HG03196 (cell line): ENCODE results near the gene UPK3A.
A peak's percentile ranks its signal among the peaks of the same experiment; 100 is the strongest.

ENCODE experiments used
- ATAC-seq: cut with Tn5 transposase; IDR thresholded peaks from one replicate; pipeline ENCODE4 v1.9.1; 2021; ENCODE audit not compliant: unreplicated experiment

The UPK3A gene

GRCh38 chr22:45308391-45308956, 23.7 kb downstream of the UPK3A start:
- no peak for ATAC-seq

DNA sequence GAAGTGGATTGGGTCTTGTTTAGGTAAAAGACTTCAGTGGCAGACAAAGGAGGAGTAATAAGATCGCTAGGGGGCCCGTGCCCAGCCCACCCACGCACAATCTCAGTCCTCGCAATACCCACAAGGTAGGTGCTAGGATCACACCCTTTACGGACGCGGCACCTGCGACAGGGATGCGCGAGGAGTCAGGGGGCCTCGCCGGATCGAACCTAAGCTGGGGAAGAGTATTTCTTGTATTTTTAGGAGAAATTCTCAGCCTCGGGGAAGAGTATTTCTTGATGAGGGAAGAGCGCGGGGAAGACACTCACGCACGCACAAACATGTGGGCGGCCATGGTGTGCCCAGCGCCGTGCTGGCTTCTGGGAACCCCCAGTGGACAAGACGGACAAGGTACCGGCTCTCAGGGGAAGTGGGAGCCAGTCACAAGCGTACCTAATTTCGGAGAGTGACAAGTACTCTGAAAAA, 24.2 kb downstream of the UPK3A start:
- ATAC-seq: no peak

GRCh38 chr22:45309422-45310227, 24.9 kb downstream of the UPK3A start, which contains the start of gene FAM118A:
Gene FAM118A (plus strand): TSS chr22:45309934. CDS start chr22:45322380, 12,446 bp downstream.
- ATAC-seq: peak; percentile 76

DNA sequence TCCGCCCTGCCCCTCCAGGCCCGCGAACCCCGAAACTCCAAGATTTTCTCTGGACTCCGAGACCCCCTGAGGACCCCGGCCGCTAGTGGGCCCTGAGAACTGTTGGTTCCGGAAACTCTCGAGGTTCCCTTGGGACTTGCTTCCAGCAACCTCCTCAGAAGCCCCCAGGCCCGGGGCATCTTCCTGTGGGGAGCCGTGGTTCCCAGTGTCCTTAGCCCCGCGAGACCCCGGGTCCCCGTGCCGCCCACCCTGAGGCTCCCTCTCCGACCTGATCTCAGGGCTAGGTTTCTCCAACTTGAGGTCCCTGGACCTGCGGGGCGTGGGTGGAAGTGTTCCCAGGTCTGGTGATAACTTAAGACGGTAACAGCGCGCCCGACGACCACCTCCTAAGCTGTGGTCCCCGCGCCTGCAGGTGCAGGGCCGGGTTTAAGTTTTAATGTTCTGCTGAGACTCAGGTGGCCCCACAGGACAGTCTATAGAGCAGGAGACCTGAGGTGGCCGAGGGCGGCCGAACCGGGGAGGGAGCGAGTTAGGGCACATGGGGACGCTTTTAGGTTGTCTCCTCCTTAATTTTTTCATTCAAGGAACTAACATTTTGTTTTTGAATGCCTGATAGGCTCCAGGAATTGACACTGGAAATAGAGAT, 25.7 kb downstream of the UPK3A start:
- ATAC-seq: no peak

DNA sequence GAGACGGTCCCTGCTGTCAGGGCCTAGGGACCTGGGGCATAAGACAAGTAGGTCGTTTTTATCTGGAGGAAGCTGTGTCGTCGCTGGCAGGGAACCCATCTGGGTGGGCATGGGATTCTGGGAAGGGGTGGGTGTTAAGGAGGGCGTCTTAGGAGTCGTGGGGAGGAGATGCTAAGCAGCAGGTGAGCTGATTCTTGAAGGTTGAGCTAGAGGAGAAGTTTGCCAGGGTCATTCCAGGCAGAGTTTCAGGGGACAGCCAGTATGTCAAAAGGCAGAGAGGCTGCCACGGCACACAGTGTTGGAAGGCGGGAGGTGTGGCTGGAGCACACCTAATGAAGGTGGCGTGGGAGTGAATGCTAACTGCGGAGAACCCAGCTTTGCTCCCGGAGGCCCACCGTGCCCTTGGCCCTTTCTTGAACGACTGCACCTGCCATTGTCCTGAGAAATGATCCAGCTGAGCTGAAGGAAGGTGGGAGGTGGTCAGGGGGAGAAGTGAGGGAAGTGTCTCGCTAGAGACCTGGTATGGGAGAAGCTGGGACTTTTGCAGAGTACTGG, 26.3 kb downstream of the UPK3A start:
- no peak for ATAC-seq

DNA sequence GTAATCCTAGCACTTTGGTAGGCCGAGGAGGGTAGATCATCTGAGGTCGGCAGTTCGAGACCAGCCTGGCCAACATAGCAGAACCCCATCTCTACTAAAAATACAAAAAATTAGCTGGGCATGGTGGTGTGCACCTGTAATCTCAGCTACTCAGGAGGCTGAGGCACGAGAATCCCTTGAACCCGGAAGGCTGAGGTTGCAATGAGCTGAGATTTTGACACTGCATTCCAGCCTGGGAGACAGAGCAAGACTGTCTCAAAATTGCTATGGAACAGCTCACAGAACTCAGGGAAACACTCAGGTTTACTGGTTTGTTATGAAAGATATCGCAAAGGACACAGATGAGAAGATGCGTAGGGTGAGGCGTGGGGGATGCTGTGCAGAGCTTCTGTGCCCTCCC, 27.7 kb downstream of the UPK3A start:
- no peak for ATAC-seq

GRCh38 chr22:45312856-45313255, 28.1 kb downstream of the UPK3A start:
- ATAC-seq: no peak

DNA sequence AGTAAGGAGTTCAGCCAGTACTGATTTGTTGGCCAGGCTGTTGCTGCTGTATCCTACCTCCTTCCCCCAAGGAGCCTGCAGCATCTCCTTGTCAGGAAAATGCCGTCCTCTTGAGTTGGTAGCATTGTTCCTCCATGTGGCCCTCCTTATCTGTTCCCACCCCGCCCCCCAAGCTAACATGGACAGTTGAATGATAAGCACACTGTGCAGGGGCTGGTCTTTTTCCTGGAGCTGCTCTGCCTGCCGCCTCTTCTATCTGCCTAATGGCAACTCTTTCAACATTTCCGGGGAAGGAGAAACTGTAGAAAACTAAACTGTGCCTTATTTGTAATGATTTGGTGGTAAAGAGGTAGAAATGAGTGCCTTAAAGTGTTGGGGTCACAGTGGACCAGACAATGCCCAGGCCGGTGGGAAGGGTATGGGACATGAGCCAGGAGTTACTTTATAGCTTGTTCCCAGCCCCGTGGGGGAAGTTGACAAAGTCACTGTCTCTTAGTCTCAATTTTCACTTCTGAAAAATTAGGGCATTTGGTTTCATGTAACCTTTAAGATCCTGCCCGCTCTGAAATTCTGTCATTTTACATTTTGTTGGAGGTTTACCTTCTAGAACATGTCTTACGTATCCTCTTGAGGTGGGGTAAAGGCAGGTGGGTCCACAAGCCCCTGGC, 29.4 kb downstream of the UPK3A start:
- no peak for ATAC-seq

- ATAC-seq: no peak
Observed at GRCh38 chr22:45314786-45315185, 30.0 kb downstream of the UPK3A start.

DNA sequence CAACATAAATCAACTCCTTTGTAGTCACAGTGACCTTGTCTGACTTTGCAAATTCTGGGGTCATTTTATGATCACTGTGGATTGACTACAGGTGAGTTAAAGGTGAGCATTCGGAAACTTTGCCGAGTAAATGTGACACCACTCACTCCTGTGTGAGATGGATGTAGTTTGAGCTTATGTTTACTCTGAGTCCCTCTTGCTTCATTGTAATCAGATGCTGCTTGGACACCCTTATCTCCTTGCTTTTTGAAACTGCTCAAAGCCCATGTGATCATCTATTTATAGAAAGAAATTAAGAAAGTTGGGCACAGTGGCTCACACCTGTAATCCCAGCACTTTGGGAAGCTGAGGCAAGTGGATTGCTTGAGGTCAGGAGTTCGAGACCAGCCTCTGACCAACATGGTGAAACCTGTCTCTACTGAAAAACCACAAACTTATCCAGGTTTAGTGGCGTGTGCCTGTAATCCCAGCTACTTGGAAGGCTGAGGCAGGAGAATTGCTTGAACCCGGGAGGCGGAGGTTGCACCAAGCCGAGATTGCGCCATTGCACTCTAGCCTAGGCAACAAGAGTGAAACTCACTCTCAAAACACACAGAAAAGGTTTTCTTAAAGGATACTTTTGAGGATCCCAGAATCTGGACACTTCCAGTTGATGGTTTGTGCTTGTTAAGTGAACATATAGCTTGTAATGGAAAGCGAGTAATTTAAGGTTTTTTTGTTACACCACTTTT, 32.2 kb downstream of the UPK3A start:
- no peak for ATAC-seq

GRCh38 chr22:45317551-45318167, 32.9 kb downstream of the UPK3A start:
- no peak for ATAC-seq

DNA sequence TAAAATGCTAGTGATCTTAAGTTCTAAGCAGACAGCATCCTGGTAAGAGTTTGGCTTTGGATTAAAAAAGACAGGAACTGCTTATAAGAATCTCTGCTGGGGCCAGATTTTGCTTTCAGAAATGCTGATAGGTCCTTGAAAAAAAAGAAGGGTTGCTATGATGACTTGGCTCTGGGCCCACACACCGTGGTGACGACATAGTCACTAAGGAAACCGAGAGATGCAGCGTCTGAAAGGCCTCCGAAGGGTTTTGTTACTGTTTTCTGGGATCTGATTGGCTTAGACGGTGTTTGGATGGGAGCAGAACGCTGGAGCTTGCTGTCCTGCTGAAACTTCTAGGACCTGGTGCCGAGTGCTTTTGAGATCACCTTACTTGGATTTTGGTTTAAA, 33.4 kb downstream of the UPK3A start:
- ATAC-seq: no peak

- no peak for ATAC-seq
Observed at GRCh38 chr22:45318558-45319323, 34.0 kb downstream of the UPK3A start.

GRCh38 chr22:45319324-45319685, 34.6 kb downstream of the UPK3A start:
- ATAC-seq: no peak

DNA sequence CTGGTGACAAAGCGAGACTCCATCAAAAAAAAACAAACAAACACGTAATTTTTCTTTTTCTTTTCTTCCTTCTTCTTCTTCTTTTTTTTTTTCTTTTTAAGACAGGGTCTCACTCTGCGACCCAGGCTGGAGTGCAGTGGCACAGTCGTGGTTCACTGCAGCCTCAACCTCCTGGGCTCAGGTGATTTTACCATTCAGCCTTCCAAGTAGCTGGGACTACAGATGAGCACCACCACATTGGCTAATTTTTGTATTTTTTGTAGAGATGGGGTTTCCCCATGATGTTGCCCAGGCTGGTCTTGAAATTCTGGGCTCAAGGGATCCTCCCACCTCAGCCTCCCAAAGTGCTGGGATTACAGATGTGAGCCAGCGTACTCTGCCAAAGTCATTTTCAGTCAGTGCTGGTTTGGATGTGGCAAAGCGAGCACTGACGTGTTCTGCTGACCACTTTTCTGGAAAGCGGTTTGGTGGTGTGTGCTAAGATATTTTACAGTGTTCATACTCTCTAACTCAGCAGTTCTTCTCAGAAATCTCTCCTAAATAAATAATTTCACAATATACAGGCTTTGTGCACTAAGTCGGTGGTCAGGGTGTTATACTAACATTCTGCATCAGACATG, 35.7 kb downstream of the UPK3A start:
- ATAC-seq: no peak

DNA sequence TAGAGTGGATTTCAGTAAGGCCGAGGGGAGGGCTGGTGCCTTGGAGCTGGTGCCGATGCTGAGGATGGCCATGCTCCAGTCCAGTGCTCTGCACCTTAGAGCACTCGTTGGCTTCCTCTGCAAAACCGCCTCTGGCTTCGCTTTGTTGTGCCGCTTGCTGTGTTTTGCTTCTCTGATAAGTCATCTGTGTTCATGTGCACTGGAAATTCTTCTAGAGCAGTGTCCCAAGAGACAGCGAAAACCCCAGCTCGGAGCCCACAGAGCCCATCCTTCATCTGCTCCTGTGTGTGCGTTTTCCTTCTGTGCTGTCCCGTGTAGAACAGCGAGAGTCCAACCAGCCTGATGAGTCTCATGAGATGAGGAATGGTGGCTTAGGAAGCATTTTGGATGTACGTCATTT, 37.1 kb downstream of the UPK3A start:
- ATAC-seq: no peak

- no peak for ATAC-seq
Observed at GRCh38 chr22:45322873-45323525, 38.2 kb downstream of the UPK3A start.

DNA sequence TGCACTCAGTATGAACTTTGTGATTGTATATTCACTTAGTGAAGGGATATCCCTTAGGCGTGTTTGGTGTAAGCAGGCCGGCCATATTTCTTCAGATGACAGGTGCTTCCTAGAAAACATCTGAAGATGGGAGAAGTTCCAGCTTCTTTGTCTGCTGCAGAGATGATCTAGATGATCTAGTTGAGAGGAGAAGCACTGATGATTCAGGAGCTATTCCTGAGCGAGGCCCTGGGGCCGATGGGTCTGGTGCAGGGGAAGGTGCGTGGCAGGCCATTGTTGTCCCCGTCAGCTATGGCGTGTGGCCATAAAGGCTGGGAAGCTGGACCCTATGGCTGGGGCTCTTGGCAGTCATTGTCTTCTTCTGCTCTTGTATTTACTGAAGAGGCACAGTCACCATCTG, 38.9 kb downstream of the UPK3A start:
- ATAC-seq: no peak

DNA sequence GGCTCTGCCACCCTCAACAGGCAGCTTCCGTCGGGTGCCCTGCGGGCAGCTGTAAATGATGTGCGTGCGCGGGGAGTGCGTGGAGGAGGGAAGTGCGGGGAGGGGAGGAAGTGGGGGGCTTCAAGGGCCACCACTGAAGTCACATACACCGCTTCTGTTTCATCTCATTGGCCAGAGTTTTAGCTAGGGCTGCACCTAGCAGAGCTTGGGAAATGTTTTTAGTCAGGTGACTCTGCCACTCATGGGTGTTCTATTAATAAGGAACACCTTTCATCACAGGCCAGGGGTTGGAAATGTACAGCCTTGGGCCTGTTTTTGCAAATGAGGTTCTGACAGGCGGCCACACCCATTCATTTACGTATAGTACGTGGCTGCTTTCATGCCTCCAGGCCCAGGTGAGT, 39.6 kb downstream of the UPK3A start:
- no peak for ATAC-seq
